B cell (primary cell): Measurements from ENCODE around the gene AP3S1. TPM values are rescaled to one million over a fixed set of nuclear protein-coding genes. Genes with fewer than 3 reads are reported as not detected.

ENCODE experiments used
- ATAC-seq: fragments of 200-7000 bp; cut with Tn5 transposase; one replicate; pipeline ENCODE4 v1.10.0; 2021; ENCODE audit warnings: low read depth, mild to moderate bottlenecking, moderate number of reproducible peaks, moderate library complexity
- CTCF ChIA-PET: fragments of 350-600 bp; sonication (Branson Sonifier 250); formaldehyde crosslinking; loops from one replicate; lab custom pipeline; 2021; ENCODE audit warnings: antibody characterized with exemption, inconsistent platforms; lab: Charles Lee
- POLR2A ChIA-PET: fragments of 350-600 bp; sonication (Branson Sonifier 250); formaldehyde crosslinking; loops from one replicate; lab custom pipeline; 2021; ENCODE audit warnings: antibody characterized with exemption; lab: Charles Lee
- DNase-seq: peaks from one replicate; pipeline ENCODE4 v3.0.0; 2013
- H2AFZ ChIP-seq: 2 replicates; pipeline ENCODE4 v1.6.1; 2012; ENCODE audit warnings: mild to moderate bottlenecking, low read depth, low read length; ENCODE audit not compliant: insufficient read depth, poor library complexity, severe bottlenecking
- H3K27ac ChIP-seq, 2 donors: 1 replicate in 1 of 2; 2 replicates in 1 of 2; pipeline ENCODE4 v1.5.1; 2012 to 2013; ENCODE audit warnings: low read length in 2 of 2, mild to moderate bottlenecking in 2 of 2, moderate library complexity in 1 of 2
- H3K27me3 ChIP-seq, 4 experiments: fragments of 200-600 bp in 1 of 4; sonication (generic) in 1 of 4; replicated peaks in 1 of 4; 1 replicate in 2 of 4; 2 replicates in 2 of 4; pipeline versions ENCODE4 v1.6.1 to v1.7.0; 2013 to 2016; ENCODE audit warnings: low read length in 3 of 4, mild to moderate bottlenecking in 2 of 4, mixed read lengths in 1 of 4, moderate library complexity in 1 of 4; ENCODE audit not compliant: insufficient read depth in 4 of 4, control insufficient read depth in 3 of 4; ENCODE audit errors: control extremely low read depth in 1 of 4
- H3K36me3 ChIP-seq, 2 experiments: replicated peaks in 1 of 2; 1 replicate in 1 of 2; 2 replicates in 1 of 2; pipeline versions ENCODE4 v1.6.1 to v1.7.1; 2013; ENCODE audit warnings: low read length in 1 of 2; ENCODE audit not compliant: insufficient read depth in 2 of 2, control insufficient read depth in 1 of 2; ENCODE audit errors: control extremely low read depth in 1 of 2, extremely low read depth in 1 of 2
- H3K4me1 ChIP-seq, 2 donors: fragments of 200-600 bp in 1 of 2; sonication (generic) in 1 of 2; 1 replicate in 1 of 2; 2 replicates in 1 of 2; pipeline versions ENCODE4 v1.5.1 to v1.6.1; 2013 to 2017; ENCODE audit warnings: low read length in 2 of 2; ENCODE audit not compliant: control insufficient read depth in 2 of 2, insufficient read depth in 2 of 2
- H3K4me2 ChIP-seq: replicated peaks from 2 replicates; pipeline ENCODE3; 2012; ENCODE audit warnings: mild to moderate bottlenecking, low read depth, low read length; ENCODE audit not compliant: poor library complexity, severe bottlenecking
- H3K4me3 ChIP-seq, 5 experiments: fragments of 200-600 bp in 1 of 5; sonication (generic) in 1 of 5; 1 replicate in 3 of 5; 2 replicates in 2 of 5; pipeline versions ENCODE4 v1.5.1 to v1.7.0; 2011 to 2016; ENCODE audit warnings: low read length in 4 of 5, mild to moderate bottlenecking in 4 of 5, low read depth in 2 of 5, control low read depth in 1 of 5, moderate library complexity in 1 of 5; ENCODE audit not compliant: insufficient read depth in 1 of 5; ENCODE audit errors: control extremely low read depth in 1 of 5, extremely low read depth in 1 of 5
- H3K79me2 ChIP-seq: fragments of 200-600 bp; sonication (generic); one replicate; pipeline ENCODE4 v1.6.0; 2016; ENCODE audit warnings: low read length; ENCODE audit not compliant: control insufficient read depth, insufficient read depth
- H3K9ac ChIP-seq: fragments of 200-600 bp; sonication (generic); 2 replicates; pipeline ENCODE4 v1.6.1; 2017; ENCODE audit warnings: mild to moderate bottlenecking, low read length, moderate library complexity
- H3K9me3 ChIP-seq, 3 donors: one replicate each; pipeline versions ENCODE4 v1.6.1 to v1.7.1; 2013; ENCODE audit warnings: low read length in 2 of 3; ENCODE audit not compliant: control insufficient read depth in 2 of 3, insufficient read depth in 1 of 3; ENCODE audit errors: control extremely low read depth in 1 of 3
- H4K20me1 ChIP-seq: 2 replicates; pipeline ENCODE4 v1.6.0; 2012; ENCODE audit warnings: mild to moderate bottlenecking, low read length; ENCODE audit not compliant: insufficient read depth, control insufficient read depth, poor library complexity, severe bottlenecking
- H3K27ac Mint-ChIP-seq: one replicate; pipeline ENCODE4 v1.8.0; 2021; ENCODE audit warnings: mixed read lengths
- H3K27me3 Mint-ChIP-seq: one replicate; pipeline ENCODE4 v1.8.0; 2021; ENCODE audit warnings: mixed read lengths
- H3K4me1 Mint-ChIP-seq: one replicate; pipeline ENCODE4 v1.8.0; 2021; ENCODE audit warnings: mixed read lengths
- H3K4me3 Mint-ChIP-seq: one replicate; pipeline ENCODE4 v1.8.0; 2021; ENCODE audit warnings: mixed read lengths
- H3K9me3 Mint-ChIP-seq: one replicate; pipeline ENCODE4 v1.8.0; 2022; ENCODE audit warnings: mixed read lengths; ENCODE audit not compliant: insufficient read depth
- CTCF ChIP-seq: fragments of 200-600 bp; IDR thresholded peaks from one replicate; pipeline ENCODE4 v1.8.0; 2022; ENCODE audit warnings: antibody characterized with exemption, mild to moderate bottlenecking
- EZH2 ChIP-seq: IDR thresholded peaks from 2 replicates; pipeline ENCODE4 v1.6.1; 2012; ENCODE audit warnings: borderline replicate concordance, low read depth, mild to moderate bottlenecking, moderate library complexity, low read length; ENCODE audit not compliant: insufficient read depth, poor library complexity, severe bottlenecking
- WGBS: methylation state at CpG from one replicate; pipeline ENCODE4 v1.1.5; 2013; ENCODE audit warnings: missing lambda C conversion rate; ENCODE audit not compliant: insufficient coverage; 5-methylcytosine and 5-hydroxymethylcytosine counted together
- intact Hi-C: fragments of 100-400 bp; cut with micrococcal nuclease; formaldehyde crosslinking; loops from one replicate; pipeline ENCODE4 v1.10.0; 2022
- polyA plus RNA-seq: library from polyadenylated mRNA; depleted of rRNA; stranded (reverse); fragments of >200 nt; gene quantifications from 2 replicates; pipeline ENCODE4 v1.2.3, GENCODE V29; 2012
- total RNA-seq, 2 donors: library from RNA; stranded (reverse); fragments of 120-200 nt in 1 of 2; gene quantifications; 1 replicate in 1 of 2; 2 replicates in 1 of 2; pipeline versions ENCODE4 v1.2.3 to v1.2.4, GENCODE V29; 2013 to 2022

Gene AP3S1
- total and polyA plus RNA-seq, 2 donors (not counting 1 experiment from before 2014, with no cell fraction given) = 12.8 to 47.6 TPM

- WGBS = 92% methylated on average over 2 of the region's 3 CpGs
- Mint-ChIP-seq H3K27me3 (peaks cover 24% of the 10 kb centered on the region), H3K27ac (no peak overlapping the region), H3K9me3 (no peaks in the 10 kb centered on the region), H3K4me1 (no peaks in the 10 kb centered on the region), H3K4me3 (no peak overlapping the region)
- ATAC-seq = no peak
- DNase-seq = no peak
- Histone ChIP-seq H3K4me1 (no peaks in the 10 kb centered on the region), H3K27me3 (peaks cover 0 to 12% (median 3%) of the 10 kb centered on the region in 4 experiments), H3K9me3 (no peaks in the 10 kb centered on the region), H3K9ac (no peak overlapping the region), H3K79me2 (no peaks in the 10 kb centered on the region), H2AFZ (no peak overlapping the region), H3K27ac (no peak overlapping the region), H3K4me3 (no peak overlapping the region), H3K36me3 (no peaks in the 10 kb centered on the region), H4K20me1 (no peaks in the 10 kb centered on the region), H3K4me2 (no peak overlapping the region)
- ChIA-PET POLR2A (no interaction called here), CTCF (no interaction called here)
- intact Hi-C loops = no loop called here
- no peak for TF ChIP-seq EZH2
- no peak for TF ChIP-seq CTCF
These were observed 45.1 kb upstream of the AP3S1 start for GRCh38 chr5:115796656-115797055.

- POLR2A ChIA-PET = no interaction called here
- Histone ChIP-seq H2AFZ (no peak overlapping the region), H3K4me2 (no peak overlapping the region), H3K9me3 (no peaks in the 10 kb centered on the region), H3K9ac (no peak overlapping the region), H3K4me3 (no peak overlapping the region), H3K27ac (no peak overlapping the region), H4K20me1 (no peaks in the 10 kb centered on the region), H3K4me1 (no peaks in the 10 kb centered on the region), H3K27me3 (peaks cover 0 to 11% (median 3%) of the 10 kb centered on the region in 4 experiments), H3K79me2 (no peaks in the 10 kb centered on the region), H3K36me3 (no peaks in the 10 kb centered on the region)
- CTCF ChIA-PET = no interaction called here
- H3K27ac Mint-ChIP-seq = no peak overlapping the region
- no peaks in the 10 kb centered on the region for H3K9me3 Mint-ChIP-seq
- TF ChIP-seq EZH2 = no peak
- TF ChIP-seq CTCF = no peak
- intact Hi-C loops = no loop called here
- H3K4me3 Mint-ChIP-seq = no peak overlapping the region
- 89% methylated on average over 1 of the region's 2 CpGs for WGBS
- no peaks in the 10 kb centered on the region for H3K4me1 Mint-ChIP-seq
- DNase-seq = no peak
- peaks cover 16% of the 10 kb centered on the region for H3K27me3 Mint-ChIP-seq
- ATAC-seq = no peak
These were observed 43.5 kb upstream of the AP3S1 start for GRCh38 chr5:115798252-115798651.
